DND-41 (cell line): Measurements from ENCODE around the gene FAM210B.

ENCODE experiments used
- CTCF ChIP-seq: IDR thresholded peaks from 2 replicates; pipeline ENCODE4 v1.5.1; 2012; ENCODE audit warnings: borderline replicate concordance, low read length, moderate library complexity, mild to moderate bottlenecking; ENCODE audit not compliant: poor library complexity, severe bottlenecking; ENCODE audit errors: extremely low read depth
- EZH2 ChIP-seq: IDR thresholded peaks from 3 replicates; pipeline ENCODE4 v1.6.1; 2012; ENCODE audit warnings: borderline replicate concordance, low read depth, mild to moderate bottlenecking, moderate library complexity, low read length, inconsistent platforms; ENCODE audit not compliant: severe bottlenecking

- TF ChIP-seq CTCF (no peak), EZH2 (no peak)
These were observed 50.7 kb downstream of the FAM210B start for GRCh38 chr20:56409521-56409920.
